Mucosa of descending colon (tissue), 3 donors: Measurements from ENCODE around the gene GCNT2. TPM values are rescaled to one million over a fixed set of nuclear protein-coding genes. Genes with fewer than 3 reads are reported as not detected.

Source experiments
- ATAC-seq: fragments of 200-7000 bp; cut with Tn5 transposase; one replicate; pipeline ENCODE4 v1.9.1; 2020; ENCODE audit warnings: mild to moderate bottlenecking, moderate library complexity
- DNase-seq, 3 donors: peaks; one replicate each; pipeline ENCODE4 v3.0.0-alpha.2; 2020
- H3K36me3 ChIP-seq: fragments of 200-600 bp; one replicate; pipeline ENCODE4 v1.8.0; 2021; ENCODE audit warnings: low read depth, mild to moderate bottlenecking
- H3K4me1 ChIP-seq: fragments of 200-600 bp; one replicate; pipeline ENCODE4 v1.8.0; 2021; ENCODE audit warnings: low read depth, mild to moderate bottlenecking
- H3K4me3 ChIP-seq: fragments of 200-600 bp; one replicate; pipeline ENCODE4 v1.8.0; 2021; ENCODE audit warnings: mild to moderate bottlenecking
- H3K9me3 ChIP-seq: fragments of 200-600 bp; one replicate; pipeline ENCODE4 v1.8.0; 2021; ENCODE audit warnings: mild to moderate bottlenecking
- intact Hi-C, 2 donors: fragments of 100-400 bp; cut with DNase I in 1 of 2; cut with micrococcal nuclease in 1 of 2; formaldehyde crosslinking; loops; one replicate each; pipeline versions ENCODE4 v1.11.0 to v1.11.1; 2022; cut with DNase I, micrococcal nuclease
- total RNA-seq, 3 donors: library from RNA; stranded (reverse); fragmentation: NEBNext Ultra II Directional in 2 of 3; extraction: Animal tissue kit (Norgen Biotek cat#: 25700) in 2 of 3; gene quantifications; one replicate each; pipeline versions ENCODE4 v1.2.1 to v1.2.4, GENCODE V29; 2021 to 2023
- TF ChIP-seq, protein P1 (sequence below): fragments of 200-600 bp; IDR thresholded peaks from one replicate; pipeline ENCODE4 v1.8.0; 2022; ENCODE audit warnings: antibody characterized with exemption, mild to moderate bottlenecking
- donor health status: DM: no; HTN: no; CAD: no; lungs with moderate emphysema.
- donor health status: DM: no; HTN: no; CAD: no.
- donor health status: DM: no; HTN: yes; CAD: no.

Gene GCNT2
- total RNA-seq, 3 donors from 2014 or later, result 11.7 to 22.3 (median 19.8) TPM

DNA sequence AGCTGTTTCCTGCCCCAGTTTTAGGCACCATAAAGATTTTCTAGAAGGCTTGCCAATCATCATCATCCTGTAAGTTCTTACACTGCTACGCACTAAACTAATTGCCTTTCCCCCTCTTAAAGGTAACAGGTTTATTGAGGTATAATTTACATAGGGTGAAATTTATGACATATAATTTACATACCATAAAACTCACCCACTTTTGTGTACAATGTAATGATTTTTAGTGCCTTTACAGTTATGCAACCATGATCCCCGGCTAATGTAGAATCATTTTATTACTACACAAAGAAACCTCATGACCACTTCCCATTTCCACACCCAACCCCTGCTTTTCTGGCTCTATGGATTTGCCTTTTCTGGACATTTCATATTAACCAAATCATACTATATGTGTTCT lies 21.1 kb downstream of the GCNT2 start:
- ATAC-seq, result peak; percentile 97
- DNase-seq, result no peak
- no peaks in the 10 kb centered on the region for H3K9me3 ChIP-seq
- intact Hi-C loops, result no loop called here
- no peak overlapping the region for H3K4me3 ChIP-seq
- peaks cover 12% of the 10 kb centered on the region for H3K4me1 ChIP-seq
- TF ChIP-seq, protein P1, sequence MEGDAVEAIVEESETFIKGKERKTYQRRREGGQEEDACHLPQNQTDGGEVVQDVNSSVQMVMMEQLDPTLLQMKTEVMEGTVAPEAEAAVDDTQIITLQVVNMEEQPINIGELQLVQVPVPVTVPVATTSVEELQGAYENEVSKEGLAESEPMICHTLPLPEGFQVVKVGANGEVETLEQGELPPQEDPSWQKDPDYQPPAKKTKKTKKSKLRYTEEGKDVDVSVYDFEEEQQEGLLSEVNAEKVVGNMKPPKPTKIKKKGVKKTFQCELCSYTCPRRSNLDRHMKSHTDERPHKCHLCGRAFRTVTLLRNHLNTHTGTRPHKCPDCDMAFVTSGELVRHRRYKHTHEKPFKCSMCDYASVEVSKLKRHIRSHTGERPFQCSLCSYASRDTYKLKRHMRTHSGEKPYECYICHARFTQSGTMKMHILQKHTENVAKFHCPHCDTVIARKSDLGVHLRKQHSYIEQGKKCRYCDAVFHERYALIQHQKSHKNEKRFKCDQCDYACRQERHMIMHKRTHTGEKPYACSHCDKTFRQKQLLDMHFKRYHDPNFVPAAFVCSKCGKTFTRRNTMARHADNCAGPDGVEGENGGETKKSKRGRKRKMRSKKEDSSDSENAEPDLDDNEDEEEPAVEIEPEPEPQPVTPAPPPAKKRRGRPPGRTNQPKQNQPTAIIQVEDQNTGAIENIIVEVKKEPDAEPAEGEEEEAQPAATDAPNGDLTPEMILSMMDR, result no peak
- H3K36me3 ChIP-seq, result no peaks in the 10 kb centered on the region

DNA sequence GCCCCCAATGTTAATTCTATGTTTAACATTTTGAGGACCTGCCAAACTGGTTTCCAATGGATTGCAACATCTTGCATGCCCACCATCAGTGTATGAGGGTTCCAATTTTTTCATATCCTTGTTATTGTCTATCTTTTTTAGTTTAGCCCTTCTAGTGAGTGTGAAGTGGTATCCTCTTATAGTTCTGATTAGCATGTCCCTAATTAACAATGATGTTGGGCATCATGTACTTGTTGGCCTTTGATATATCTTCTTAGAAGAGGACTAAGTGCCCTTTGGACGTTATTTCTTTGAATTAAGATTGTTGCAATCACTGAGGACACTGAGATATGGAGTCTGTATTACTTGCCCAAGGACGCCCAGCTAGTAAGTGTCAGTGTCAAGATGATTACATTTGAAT lies 22.3 kb downstream of the GCNT2 start:
- intact Hi-C loops, result no loop called here
- H3K9me3 ChIP-seq, result no peaks in the 10 kb centered on the region
- no peak overlapping the region for H3K4me3 ChIP-seq
- ATAC-seq (no peak), DNase-seq (no peak)
- no peaks in the 10 kb centered on the region for H3K36me3 ChIP-seq
- peaks cover 16% of the 10 kb centered on the region for H3K4me1 ChIP-seq
- TF ChIP-seq, protein P1, result no peak

DNA sequence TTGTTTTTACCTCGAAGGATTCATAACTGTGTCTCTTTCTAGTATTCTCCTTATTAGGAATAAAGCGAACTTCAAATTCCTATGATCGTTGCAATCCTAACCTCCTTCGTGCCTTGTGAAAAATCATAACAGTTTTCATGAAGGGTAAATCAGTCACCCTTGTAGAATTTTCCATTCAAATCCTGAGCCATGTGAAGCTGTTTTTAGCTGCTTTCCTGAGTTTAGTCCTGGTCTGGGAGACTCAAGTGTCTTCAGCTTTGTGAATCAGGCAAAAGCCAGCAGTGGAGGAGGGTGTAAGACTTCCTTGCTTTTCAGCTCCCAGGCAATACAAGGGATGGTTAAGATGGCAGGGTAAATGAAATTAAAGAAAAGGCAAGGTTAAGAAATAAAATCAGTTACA lies 24.3 kb downstream of the GCNT2 start:
- no peak for DNase-seq
- H3K4me3 ChIP-seq, result no peak overlapping the region
- TF ChIP-seq, protein P1, result no peak
- intact Hi-C loops, result no loop called here
- H3K9me3 ChIP-seq, result no peaks in the 10 kb centered on the region
- H3K4me1 ChIP-seq, result peaks cover 16% of the 10 kb centered on the region
- ATAC-seq, result no peak
- no peaks in the 10 kb centered on the region for H3K36me3 ChIP-seq

DNA sequence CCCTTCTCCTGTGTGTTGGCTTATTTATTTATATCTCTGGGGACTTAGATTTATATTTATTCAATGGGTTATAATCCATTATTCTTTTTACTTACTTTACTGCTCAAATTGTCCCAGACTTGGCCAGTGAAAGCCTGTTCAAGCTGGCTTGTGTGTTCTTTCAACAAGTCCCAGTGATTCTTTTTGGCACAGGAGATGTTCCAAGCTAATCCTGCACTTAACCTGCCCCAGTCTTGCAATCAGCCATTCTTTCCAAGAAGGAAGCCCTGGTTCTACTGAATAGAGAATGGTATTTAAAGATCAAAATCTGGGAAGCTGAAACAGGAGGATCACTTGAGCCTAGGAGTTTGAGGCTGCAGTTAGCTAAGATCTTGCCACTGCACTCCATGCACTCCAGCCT lies 26.7 kb downstream of the GCNT2 start:
- TF ChIP-seq, protein P1, result no peak
- no peaks in the 10 kb centered on the region for H3K36me3 ChIP-seq
- intact Hi-C loops, result no loop called here
- no peak overlapping the region for H3K4me3 ChIP-seq
- no peaks in the 10 kb centered on the region for H3K9me3 ChIP-seq
- ATAC-seq (no peak), DNase-seq (no peak)
- peaks cover 16% of the 10 kb centered on the region for H3K4me1 ChIP-seq

DNA sequence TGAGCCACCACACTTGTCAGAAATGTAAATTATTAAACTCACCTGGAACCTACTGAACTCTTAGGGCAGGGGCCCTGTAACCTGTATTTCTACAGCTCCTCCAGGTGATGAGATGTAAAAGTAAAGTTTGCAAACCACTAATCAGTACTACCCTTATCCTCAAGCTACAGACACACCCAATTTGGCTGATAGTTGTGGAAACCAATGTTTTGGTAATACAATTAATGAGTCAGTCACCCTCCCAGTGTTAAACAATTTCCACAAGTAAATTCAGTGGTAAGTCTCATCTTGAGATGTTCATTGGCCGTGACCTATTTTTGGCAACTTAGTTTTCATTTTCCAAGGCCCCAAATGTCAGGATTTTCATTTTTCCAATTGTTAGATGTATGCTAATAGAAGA lies 29.6 kb downstream of the GCNT2 start:
- intact Hi-C loops, result no loop called here
- Histone ChIP-seq H3K36me3 (no peaks in the 10 kb centered on the region), H3K4me3 (no peak overlapping the region), H3K4me1 (peaks cover 8% of the 10 kb centered on the region), H3K9me3 (no peaks in the 10 kb centered on the region)
- ATAC-seq (no peak), DNase-seq (no peak)
- TF ChIP-seq, protein P1, result no peak

DNA sequence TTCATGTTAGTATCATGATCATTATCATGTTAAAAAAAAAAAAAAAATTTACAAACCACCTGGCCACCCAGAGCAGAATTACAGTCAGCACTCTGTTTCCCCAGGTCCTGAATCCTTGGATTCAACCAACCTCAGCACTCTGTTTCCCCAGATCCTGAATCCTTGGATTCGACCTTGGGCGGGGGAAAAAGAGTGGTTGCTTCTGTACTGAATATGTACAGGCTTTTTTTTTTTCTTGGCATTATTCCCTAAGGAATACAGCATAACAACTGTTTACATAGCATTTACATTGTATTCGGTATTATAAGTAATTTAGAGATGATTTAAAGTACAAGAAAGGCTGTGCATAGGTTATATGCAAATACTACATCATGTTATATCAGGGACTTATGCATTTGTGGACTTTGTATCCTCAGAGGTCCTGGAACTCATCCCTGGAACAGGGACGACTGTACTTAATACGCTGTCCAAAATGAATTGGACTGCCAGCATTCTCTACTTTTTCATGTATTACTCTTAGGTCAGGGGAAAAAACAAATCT lies 31.2 kb downstream of the GCNT2 start:
- DNase-seq, result peak in 1 of 3 donors; percentile 56
- Histone ChIP-seq H3K36me3 (no peaks in the 10 kb centered on the region), H3K9me3 (no peaks in the 10 kb centered on the region)

More for the DNA sequence above, 31.2 kb downstream of the GCNT2 start:
- ATAC-seq, result peak; percentile 64
- H3K4me3 ChIP-seq, result no peak overlapping the region
- TF ChIP-seq, protein P1, result no peak
- intact Hi-C loops, result no loop called here
- H3K4me1 ChIP-seq, result peaks cover 6% of the 10 kb centered on the region
